Neuronal stem cell (in vitro differentiated cells): Measurements from ENCODE around the gene TGFBR3L.

Experiments
- DNase-seq: peaks from one replicate; pipeline ENCODE4 v3.0.0-alpha.2; 2013; ENCODE audit warnings: low spot score
- H2AFZ ChIP-seq: one replicate; pipeline ENCODE4 v1.6.1; 2013; ENCODE audit warnings: mild to moderate bottlenecking, low read length, inconsistent platforms
- H2AK5ac ChIP-seq: 2 replicates; pipeline ENCODE4 v1.6.1; 2013; ENCODE audit warnings: low read depth, mild to moderate bottlenecking, inconsistent platforms, low read length, moderate library complexity, mixed read lengths
- H2BK120ac ChIP-seq: 2 replicates; pipeline ENCODE4 v1.6.1; 2013; ENCODE audit warnings: low read depth, mild to moderate bottlenecking, inconsistent platforms, low read length, moderate library complexity, mixed read lengths
- H2BK12ac ChIP-seq: one replicate; pipeline ENCODE4 v1.6.1; 2013; ENCODE audit warnings: low read length, inconsistent platforms
- H2BK15ac ChIP-seq: 2 replicates; pipeline ENCODE4 v1.6.1; 2013; ENCODE audit warnings: mild to moderate bottlenecking, low read length, inconsistent platforms, mixed read lengths
- H2BK5ac ChIP-seq: one replicate; pipeline ENCODE4 v1.6.1; 2013; ENCODE audit warnings: inconsistent platforms, mild to moderate bottlenecking, low read length, moderate library complexity
- H3K14ac ChIP-seq: one replicate; pipeline ENCODE4 v1.6.1; 2013; ENCODE audit warnings: low read length, inconsistent platforms
- H3K18ac ChIP-seq: 2 replicates; pipeline ENCODE4 v1.6.1; 2013; ENCODE audit warnings: low read length, inconsistent platforms
- H3K23ac ChIP-seq: 2 replicates; pipeline ENCODE4 v1.6.1; 2013; ENCODE audit warnings: low read depth, mild to moderate bottlenecking, mixed read lengths, low read length, inconsistent platforms; ENCODE audit not compliant: poor library complexity
- H3K27ac ChIP-seq: replicated peaks from 3 replicates; pipeline ENCODE4 v1.5.1; 2013; ENCODE audit warnings: low read length, inconsistent platforms
- H3K27me3 ChIP-seq, 3 experiments: 2 replicates each; pipeline ENCODE4 v1.6.1; 2013; ENCODE audit warnings: low read length in 3 of 3, mild to moderate bottlenecking in 2 of 3, inconsistent platforms in 1 of 3, low read depth in 1 of 3, mixed read lengths in 1 of 3, moderate library complexity in 1 of 3; ENCODE audit not compliant: control insufficient read depth in 3 of 3, insufficient read depth in 3 of 3
- H3K36me3 ChIP-seq, 2 donors: replicated peaks in 1 of 2; 2 replicates each; pipeline ENCODE4 v1.6.1; 2013; ENCODE audit warnings: low read length in 2 of 2; ENCODE audit not compliant: control insufficient read depth in 2 of 2, insufficient read depth in 2 of 2
- H3K4ac ChIP-seq: 2 replicates; pipeline ENCODE4 v1.6.1; 2013; ENCODE audit warnings: inconsistent platforms, mild to moderate bottlenecking, low read length, moderate library complexity
- H3K4me1 ChIP-seq, 2 donors: 1 replicate in 1 of 2; 2 replicates in 1 of 2; pipeline ENCODE4 v1.6.1; 2013; ENCODE audit warnings: low read length in 2 of 2, low read depth in 1 of 2; ENCODE audit not compliant: control insufficient read depth in 2 of 2, insufficient read depth in 1 of 2
- H3K4me2 ChIP-seq: one replicate; pipeline ENCODE4 v1.6.1; 2013; ENCODE audit warnings: mild to moderate bottlenecking, low read length, inconsistent platforms; ENCODE audit not compliant: insufficient read depth, poor library complexity, severe bottlenecking
- H3K4me3 ChIP-seq, 2 donors: 2 replicates each; pipeline ENCODE4 v1.5.1; 2013; ENCODE audit warnings: low read length in 2 of 2, mild to moderate bottlenecking in 2 of 2, inconsistent platforms in 1 of 2, moderate library complexity in 1 of 2
- H3K79me1 ChIP-seq: one replicate; pipeline ENCODE4 v1.6.1; 2013; ENCODE audit warnings: low read depth, mild to moderate bottlenecking, inconsistent platforms, low read length, moderate library complexity
- H3K9ac ChIP-seq: one replicate; pipeline ENCODE4 v1.6.1; 2013; ENCODE audit warnings: mild to moderate bottlenecking, low read depth, low read length, inconsistent platforms; ENCODE audit not compliant: poor library complexity
- H3K9me3 ChIP-seq, 2 donors: replicated peaks in 1 of 2; 2 replicates each; pipeline versions ENCODE3 to v1.6.1; 2013; ENCODE audit warnings: low read length in 2 of 2, mild to moderate bottlenecking in 2 of 2, inconsistent platforms in 1 of 2, low read depth in 1 of 2, mixed read lengths in 1 of 2, moderate library complexity in 1 of 2; ENCODE audit not compliant: control insufficient read depth in 2 of 2, insufficient read depth in 1 of 2
- H4K8ac ChIP-seq: one replicate; pipeline ENCODE4 v1.6.1; 2013; ENCODE audit warnings: low read depth, mild to moderate bottlenecking, inconsistent platforms, low read length, moderate library complexity
- H4K91ac ChIP-seq: one replicate; pipeline ENCODE4 v1.6.1; 2013; ENCODE audit warnings: low read length, low read depth, mild to moderate bottlenecking, inconsistent platforms; ENCODE audit not compliant: poor library complexity
- WGBS, 2 donors: extraction: QIAGEN DNeasy Blood & Tissue Kit; methylation state at CpG; one replicate each; pipeline ENCODE4 v1.1.7; 2013; ENCODE audit warnings: missing lambda C conversion rate in 2 of 2, mixed read lengths in 1 of 2; ENCODE audit not compliant: insufficient read length in 2 of 2, insufficient replicate concordance in 1 of 2; ENCODE audit errors: extremely low coverage in 2 of 2; 5-methylcytosine and 5-hydroxymethylcytosine counted together

The TGFBR3L gene

DNA sequence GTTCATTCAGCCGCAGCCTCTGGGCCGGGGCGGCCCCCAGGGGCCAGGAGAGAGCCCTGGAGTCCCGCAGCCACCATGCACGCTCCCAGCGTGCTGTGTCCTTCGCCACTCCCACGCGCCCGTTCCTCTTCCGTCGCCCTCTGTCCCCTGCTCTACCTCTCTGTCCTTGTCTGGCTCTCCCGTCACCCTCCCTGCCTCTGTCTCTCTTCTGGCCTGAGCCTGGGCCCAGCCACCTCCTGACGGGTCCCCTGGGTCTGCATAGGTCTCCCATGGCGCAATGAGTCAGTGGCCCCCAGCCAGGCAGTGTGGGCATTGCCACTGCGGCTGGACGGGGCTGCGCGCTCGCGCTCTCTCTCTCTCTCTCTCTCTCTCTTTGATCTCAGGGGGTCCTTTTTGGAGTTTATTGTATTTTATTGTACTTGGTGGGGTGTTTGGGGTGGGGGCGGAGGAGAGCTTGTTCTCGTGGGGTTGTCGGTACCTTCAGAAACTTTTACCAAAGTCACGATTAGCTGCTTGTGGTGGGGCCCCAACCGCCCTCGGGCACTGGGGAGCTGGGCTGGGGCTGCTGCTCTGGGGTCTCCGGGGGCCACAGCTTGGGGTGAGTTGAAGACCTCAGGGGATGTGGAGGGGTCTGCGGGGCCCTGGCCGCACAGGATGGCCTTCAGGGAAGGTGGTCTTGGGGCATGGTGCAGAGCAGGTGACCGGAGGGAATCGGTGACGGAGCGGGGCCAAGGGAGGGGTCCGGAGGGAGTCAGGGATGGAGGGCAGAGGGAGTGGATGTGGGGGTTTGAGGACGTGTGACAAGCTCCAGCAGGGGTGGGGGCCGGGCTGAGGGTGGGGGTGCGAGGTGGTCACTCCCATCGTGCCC is 1.7 kb upstream of the TGFBR3L start:
- H3K36me3 ChIP-seq, result peaks cover 22 to 35% of the 10 kb centered on the region in 2 donors
- H3K23ac ChIP-seq, result peak overlapping the region; percentile 65
- H3K4me3 ChIP-seq, result no peak overlapping the region

DNA sequence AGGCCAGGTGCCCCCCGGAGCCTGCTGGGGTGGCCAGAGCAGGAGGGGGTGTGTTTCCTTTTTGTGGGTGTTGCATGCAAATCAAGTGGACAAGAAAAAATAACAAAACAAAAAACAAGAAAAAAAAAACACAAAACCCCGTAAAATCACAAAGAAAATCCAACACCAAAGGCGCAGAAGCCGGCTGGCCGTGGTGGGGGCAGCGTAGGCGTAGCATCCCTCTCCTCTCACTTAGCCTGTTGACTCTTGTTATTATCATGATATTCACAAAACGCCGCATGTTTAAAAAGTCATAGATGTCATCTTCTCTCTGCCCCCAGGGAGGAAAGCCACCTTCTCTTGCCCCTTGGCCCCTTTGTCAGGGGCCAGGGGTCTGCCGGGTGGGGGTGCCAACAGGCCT is 978 bp upstream of the TGFBR3L start:
- Histone ChIP-seq H2BK15ac (no peak overlapping the region), H3K36me3 (peaks cover 22 to 35% of the 10 kb centered on the region in 2 donors), H3K18ac (no peak overlapping the region), H3K4me2 (no peak overlapping the region), H3K27me3 (peaks cover 22 to 38% (median 22%) of the 10 kb centered on the region in 3 experiments), H4K8ac (no peak overlapping the region), H2BK12ac (no peak overlapping the region), H3K4me1 (peaks cover 5 to 11% of the 10 kb centered on the region in 2 donors), H3K79me1 (peaks cover 3% of the 10 kb centered on the region), H3K9ac (no peak overlapping the region), H3K4me3 (no peak overlapping the region), H3K9me3 (no peaks in the 10 kb centered on the region), H2BK5ac (no peak overlapping the region), H2AK5ac (no peak overlapping the region), H3K14ac (no peak overlapping the region), H2BK120ac (no peak overlapping the region), H3K27ac (no peak overlapping the region), H4K91ac (no peak overlapping the region), H2AFZ (no peak overlapping the region), H3K23ac (no peak overlapping the region), H3K4ac (no peak overlapping the region)
- no CpG with 5 or more reads among the region's 10 CpGs for WGBS, 2 donors
- DNase-seq, result no peak

More for the DNA sequence above, 1.7 kb upstream of the TGFBR3L start:
- Histone ChIP-seq H3K4me1 (peaks cover 4 to 10% of the 10 kb centered on the region in 2 donors), H2BK120ac (no peak overlapping the region), H2BK12ac (no peak overlapping the region), H3K27ac (no peak overlapping the region), H3K4ac (no peak overlapping the region), H2AFZ (no peak overlapping the region), H3K14ac (no peak overlapping the region), H4K91ac (no peak overlapping the region), H2BK15ac (no peak overlapping the region), H2BK5ac (no peak overlapping the region), H3K4me2 (no peak overlapping the region), H3K79me1 (peaks cover 8% of the 10 kb centered on the region), H3K9ac (no peak overlapping the region), H4K8ac (no peak overlapping the region), H3K27me3 (peaks cover 22 to 32% (median 22%) of the 10 kb centered on the region in 3 experiments), H3K18ac (no peak overlapping the region), H3K9me3 (no peaks in the 10 kb centered on the region), H2AK5ac (no peak overlapping the region)
- no peak for DNase-seq
- WGBS, 2 donors, result no CpG with 5 or more reads among the region's 39 CpGs

DNA sequence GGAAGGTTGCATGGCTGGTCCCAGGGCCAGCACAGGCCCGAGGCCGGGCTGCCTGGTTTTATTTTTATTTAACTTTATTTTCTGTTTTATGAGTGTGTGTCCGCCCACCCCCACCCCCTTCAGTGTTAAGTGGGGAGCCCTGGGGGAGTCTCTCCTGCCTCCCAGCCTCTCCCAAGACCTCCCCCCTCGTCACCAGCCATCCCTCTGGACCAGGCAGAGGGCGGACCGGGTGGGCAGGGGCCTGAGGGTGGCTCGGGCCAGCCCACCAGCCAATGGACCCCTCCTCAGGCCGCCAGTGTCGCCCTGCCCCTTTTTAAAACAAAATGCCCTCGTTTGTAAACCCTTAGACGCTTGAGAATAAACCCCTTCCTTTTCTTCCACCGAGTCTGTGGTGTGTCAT is 531 bp upstream of the TGFBR3L start:
- Histone ChIP-seq H2AK5ac (no peak overlapping the region), H3K4ac (no peak overlapping the region), H3K4me2 (no peak overlapping the region), H3K9me3 (no peaks in the 10 kb centered on the region), H3K4me3 (no peak overlapping the region), H3K4me1 (peaks cover 5 to 11% of the 10 kb centered on the region in 2 donors), H2BK12ac (no peak overlapping the region), H3K79me1 (peaks cover 4% of the 10 kb centered on the region), H2AFZ (no peak overlapping the region), H3K14ac (no peak overlapping the region), H2BK15ac (no peak overlapping the region), H3K27me3 (peaks cover 22 to 42% (median 22%) of the 10 kb centered on the region in 3 experiments), H3K9ac (no peak overlapping the region), H3K27ac (no peak overlapping the region), H4K91ac (no peak overlapping the region), H3K36me3 (peaks cover 22 to 35% of the 10 kb centered on the region in 2 donors), H3K23ac (peak overlapping the region; percentile 80), H2BK5ac (no peak overlapping the region), H2BK120ac (no peak overlapping the region), H4K8ac (no peak overlapping the region), H3K18ac (no peak overlapping the region)
- DNase-seq, result no peak
- WGBS, 2 donors, result no CpG with 5 or more reads among the region's 12 CpGs
